Measurements from ENCODE around the gene PRKG1. TPM values are rescaled to one million over a fixed set of nuclear protein-coding genes. Genes with fewer than 3 reads are reported as not detected.

The PRKG1 gene
- polyA plus RNA-seq, 1 donor (not counting 4 experiments of a cell fraction or from before 2014, with no cell fraction given): 0.24 TPM

GRCh38 chr10:52100011-52100547 is 1025.8 kb downstream of the PRKG1 start:
- dilution Hi-C loops (cut with MboI; ENCODE audit: extremely low pct_ligation_motif_present, low sequenced_read_pairs): no loop called here
- Histone ChIP-seq H3K9me3 (ENCODE audit: control insufficient read depth, low read depth, low read length) (no peaks in the 10 kb centered on the region), H3K27me3 (ENCODE audit: control insufficient read depth, extremely low read depth, insufficient read depth, low read length) (no peaks in the 10 kb centered on the region), H3K9ac (ENCODE audit: control insufficient read depth, extremely low read depth, insufficient read depth, low read length) (no peak overlapping the region), H3K4me2 (ENCODE audit: control insufficient read depth, extremely low read depth, insufficient read depth, low read depth, low read length) (no peak overlapping the region), H3K4me3 (ENCODE audit: control insufficient read depth in 2 of 3, extremely low read depth in 1 of 3, insufficient read depth in 2 of 3, low read depth in 1 of 3, low read length in 3 of 3) (no peak overlapping the region), H3K36me3 (ENCODE audit: control insufficient read depth in 2 of 2, extremely low read depth in 1 of 2, insufficient read depth in 2 of 2, low read length in 2 of 2) (no peaks in the 10 kb centered on the region), H3K27ac (ENCODE audit: control insufficient read depth, insufficient read depth, low read length) (no peak overlapping the region), H3K4me1 (ENCODE audit: control insufficient read depth, extremely low read depth, insufficient read depth, low read length) (no peaks in the 10 kb centered on the region), H3K79me2 (ENCODE audit: control insufficient read depth, insufficient read depth, low read length) (no peaks in the 10 kb centered on the region), H2AFZ (ENCODE audit: control insufficient read depth, low read length) (no peak overlapping the region), H3K9me1 (ENCODE audit: control insufficient read depth, extremely low read depth, insufficient read depth, low read length) (no peaks in the 10 kb centered on the region), H4K20me1 (ENCODE audit: control insufficient read depth, extremely low read depth, insufficient read depth, low read length) (no peaks in the 10 kb centered on the region)
- TF ChIP-seq CTCF (optimal IDR thresholded peaks at IDR 0.05 in 1 of 3, IDR thresholded peaks at IDR 0.05 in 1 of 3, conservative IDR thresholded peaks at IDR 0.05 in 1 of 3; ENCODE audit: extremely low read depth in 1 of 3, insufficient read depth in 2 of 3, low read length in 3 of 3) (no peak), EZH2 (IDR thresholded peaks at IDR 0.05; ENCODE audit: low read length) (no peak)
- no peak for FAIRE-seq
- no peak for DNase-seq (ENCODE audit: low read depth, low spot score)

- H4K20me1 ChIP-seq (ENCODE audit: control insufficient read depth, extremely low read depth, insufficient read depth, low read length): no peaks in the 10 kb centered on the region
- H3K4me1 ChIP-seq (ENCODE audit: control insufficient read depth, extremely low read depth, insufficient read depth, low read length): no peaks in the 10 kb centered on the region
- H3K79me2 ChIP-seq (ENCODE audit: control insufficient read depth, insufficient read depth, low read length): no peaks in the 10 kb centered on the region
- H3K4me2 ChIP-seq (ENCODE audit: control insufficient read depth, extremely low read depth, insufficient read depth, low read depth, low read length): no peak overlapping the region
- no peaks in the 10 kb centered on the region for H3K9me1 ChIP-seq (ENCODE audit: control insufficient read depth, extremely low read depth, insufficient read depth, low read length)
- no peak overlapping the region for H2AFZ ChIP-seq (ENCODE audit: control insufficient read depth, low read length)
- no peak overlapping the region for H3K9ac ChIP-seq (ENCODE audit: control insufficient read depth, extremely low read depth, insufficient read depth, low read length)
- no peaks in the 10 kb centered on the region for H3K36me3 ChIP-seq (ENCODE audit: control insufficient read depth in 2 of 2, extremely low read depth in 1 of 2, insufficient read depth in 2 of 2, low read length in 2 of 2)
- H3K9me3 ChIP-seq (ENCODE audit: control insufficient read depth, low read depth, low read length): no peaks in the 10 kb centered on the region
- no peak for FAIRE-seq
- dilution Hi-C loops (cut with MboI; ENCODE audit: extremely low pct_ligation_motif_present, low sequenced_read_pairs): no loop called here
- TF ChIP-seq EZH2 (IDR thresholded peaks at IDR 0.05; ENCODE audit: low read length): no peak
- TF ChIP-seq CTCF (optimal IDR thresholded peaks at IDR 0.05 in 1 of 3, IDR thresholded peaks at IDR 0.05 in 1 of 3, conservative IDR thresholded peaks at IDR 0.05 in 1 of 3; ENCODE audit: extremely low read depth in 1 of 3, insufficient read depth in 2 of 3, low read length in 3 of 3): no peak
- H3K27ac ChIP-seq (ENCODE audit: control insufficient read depth, insufficient read depth, low read length): no peak overlapping the region
- DNase-seq (ENCODE audit: low read depth, low spot score): no peak
- no peak overlapping the region for H3K4me3 ChIP-seq (ENCODE audit: control insufficient read depth in 2 of 3, extremely low read depth in 1 of 3, insufficient read depth in 2 of 3, low read depth in 1 of 3, low read length in 3 of 3)
- no peaks in the 10 kb centered on the region for H3K27me3 ChIP-seq (ENCODE audit: control insufficient read depth, extremely low read depth, insufficient read depth, low read length)
Observed at GRCh38 chr10:52105301-52105700, 1031.0 kb downstream of the PRKG1 start.

Measured in keratinocyte (primary cell).